HG03175 (cell line): ENCODE measurements around the gene ST6GALNAC5.
"Not testable (repeated sequence)": the region's sequence is repeated elsewhere in the genome, so short reads cannot be mapped to it uniquely, and the experiment has no call there.

ENCODE experiments used
- ATAC-seq: cut with Tn5 transposase; IDR thresholded peaks from one replicate; pipeline ENCODE4 v1.9.1; 2021; ENCODE audit warnings: mild to moderate bottlenecking, moderate library complexity; ENCODE audit not compliant: unreplicated experiment

The ST6GALNAC5 gene

DNA sequence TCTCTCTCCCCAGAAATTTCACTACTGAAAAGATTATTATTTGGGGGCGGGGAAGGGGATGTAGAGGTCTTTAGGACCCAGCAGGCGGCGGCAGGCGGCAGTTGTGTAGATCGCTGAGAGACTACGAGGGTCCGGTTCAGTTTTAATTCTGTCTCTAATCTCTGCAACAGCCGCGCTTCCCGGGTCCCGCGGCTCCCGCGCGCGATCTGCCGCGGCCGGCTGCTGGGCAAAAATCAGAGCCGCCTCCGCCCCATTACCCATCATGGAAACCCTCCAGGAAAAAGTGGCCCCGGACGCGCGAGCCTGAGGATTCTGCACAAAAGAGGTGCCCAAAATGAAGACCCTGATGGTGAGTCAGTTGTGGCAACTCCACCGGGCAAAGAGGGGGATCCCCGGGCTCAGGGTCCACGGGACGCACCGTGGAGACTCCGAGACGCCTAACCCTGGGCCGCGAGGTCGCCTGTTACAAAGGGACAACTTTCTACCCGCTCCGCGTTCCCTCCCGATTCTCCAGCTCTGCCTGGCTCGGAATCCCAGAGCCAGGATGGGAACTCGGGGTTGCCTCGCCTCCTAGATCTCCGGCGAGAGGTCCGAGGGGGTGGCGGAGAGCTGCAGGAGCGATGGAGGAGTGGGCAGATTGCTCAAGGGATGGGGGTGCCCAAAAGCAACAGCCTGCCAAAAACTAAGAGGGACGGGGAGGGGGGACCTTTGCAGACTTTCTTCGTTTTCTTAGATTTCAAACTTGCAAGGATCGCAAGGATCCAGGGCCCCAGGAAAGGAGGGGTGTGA, at the start of gene ST6GALNAC5:
Gene ST6GALNAC5 (plus strand): TSS at position 139 of the 789 bp plus-strand sequence.
- no peak for ATAC-seq

DNA sequence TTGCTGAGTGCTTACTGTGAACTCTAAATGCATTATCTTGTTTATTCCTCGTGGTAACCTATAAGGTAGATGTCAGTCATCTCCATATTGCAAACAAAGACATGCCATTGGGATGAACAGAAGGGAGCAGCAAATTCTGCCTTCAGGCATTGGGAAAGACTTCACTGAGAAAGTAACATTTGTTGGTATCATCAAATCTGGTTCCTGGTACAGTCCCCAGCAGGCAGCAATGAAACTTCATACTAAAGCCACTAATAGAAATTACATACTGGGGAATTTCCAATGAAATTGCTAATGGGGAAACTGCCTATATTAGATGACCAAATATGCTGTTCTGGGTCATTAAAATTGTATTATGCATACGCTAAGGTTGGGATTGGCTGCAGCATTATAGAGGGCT, 47.3 kb upstream of the ST6GALNAC5 start:
- ATAC-seq: no peak

DNA sequence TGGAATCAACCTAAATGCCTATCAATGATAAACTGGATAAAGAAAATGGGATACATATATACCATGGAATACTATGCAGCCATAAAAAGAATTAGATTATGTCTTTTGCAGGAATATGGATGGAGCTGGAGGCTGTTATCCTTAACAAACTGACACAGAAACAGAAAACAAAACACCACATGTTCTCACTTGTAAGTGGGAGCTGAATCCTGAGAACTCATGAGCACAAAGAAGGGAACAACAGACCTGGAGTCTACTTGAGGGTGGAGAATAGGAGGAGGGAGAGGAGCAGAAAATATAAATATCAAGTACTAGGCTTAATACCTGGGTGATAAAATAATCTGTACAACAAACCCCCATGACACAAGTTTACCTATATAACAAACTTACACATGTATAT, 44.3 kb upstream of the ST6GALNAC5 start:
- ATAC-seq: not testable (repeated sequence)

DNA sequence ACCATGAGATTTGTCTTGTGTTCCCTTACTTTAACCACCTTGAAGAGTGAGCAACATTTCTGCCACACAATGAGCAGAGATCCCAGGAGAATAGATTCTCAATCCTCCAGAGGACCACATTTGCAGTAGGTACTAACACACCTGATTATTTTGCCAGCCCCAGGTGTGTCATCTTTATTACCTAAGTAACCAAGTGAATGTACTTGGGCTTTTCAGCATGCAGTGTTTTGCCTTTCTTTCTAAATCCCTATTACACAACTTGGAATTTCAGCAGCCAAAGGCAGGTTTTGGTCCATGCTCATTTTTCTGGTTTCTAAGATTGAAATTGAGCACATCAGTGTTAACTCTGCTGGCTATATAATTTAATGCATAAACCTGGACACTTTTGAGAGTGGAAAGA, 43.2 kb upstream of the ST6GALNAC5 start:
- ATAC-seq: no peak

DNA sequence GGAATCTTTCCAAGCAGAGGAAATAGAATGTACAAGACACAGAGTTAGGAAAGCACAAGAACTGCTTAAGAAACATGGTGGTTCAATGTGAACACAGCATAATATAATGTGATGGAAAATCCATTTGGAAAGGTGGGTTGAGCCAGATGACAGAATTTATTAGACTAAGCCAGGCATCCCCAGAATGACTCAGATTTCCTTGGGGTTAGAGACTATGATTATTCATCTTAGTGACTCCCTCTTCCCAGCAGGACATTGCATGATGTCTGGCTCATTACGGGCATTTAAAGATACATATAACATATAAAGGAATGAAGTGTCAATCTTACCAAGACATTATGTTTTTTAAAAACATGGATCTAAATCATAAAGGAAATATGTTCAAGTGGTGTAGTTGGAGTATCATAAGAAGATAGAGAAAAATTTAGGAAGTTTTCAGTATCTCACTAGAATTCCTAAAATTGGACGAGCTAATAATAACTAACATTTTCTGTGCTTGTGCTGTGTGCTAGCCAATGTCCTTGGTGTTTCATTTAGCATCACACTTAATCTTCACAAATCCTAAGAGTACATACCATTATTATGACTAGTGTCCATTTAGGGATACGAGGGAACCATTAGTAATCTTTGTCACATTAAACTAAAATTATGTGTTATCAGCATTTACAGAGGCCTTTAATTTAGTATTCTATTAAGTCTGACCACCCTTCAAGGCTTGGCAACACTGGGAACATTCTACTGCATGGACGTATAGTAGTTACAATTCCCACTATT, 41.0 kb upstream of the ST6GALNAC5 start:
- no peak for ATAC-seq

DNA sequence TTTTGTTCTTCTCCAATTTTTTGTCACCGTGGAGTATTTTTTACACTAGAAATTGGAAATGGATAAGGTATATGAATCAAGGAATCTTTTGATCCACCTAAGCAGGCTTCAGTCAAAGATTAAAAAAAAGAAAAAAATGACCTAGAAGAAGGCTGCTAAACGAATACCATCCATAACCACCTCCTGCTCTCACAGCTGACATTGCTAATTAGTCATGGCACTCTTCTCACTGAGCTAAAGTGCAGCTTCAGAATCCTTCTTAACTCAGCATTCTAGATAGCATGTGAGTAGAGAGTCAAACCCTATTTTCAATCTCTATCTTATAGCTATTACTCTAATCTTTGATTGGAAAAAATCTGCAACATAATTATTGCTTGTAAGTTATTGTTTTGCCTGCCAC, 40.2 kb upstream of the ST6GALNAC5 start:
- no peak for ATAC-seq

DNA sequence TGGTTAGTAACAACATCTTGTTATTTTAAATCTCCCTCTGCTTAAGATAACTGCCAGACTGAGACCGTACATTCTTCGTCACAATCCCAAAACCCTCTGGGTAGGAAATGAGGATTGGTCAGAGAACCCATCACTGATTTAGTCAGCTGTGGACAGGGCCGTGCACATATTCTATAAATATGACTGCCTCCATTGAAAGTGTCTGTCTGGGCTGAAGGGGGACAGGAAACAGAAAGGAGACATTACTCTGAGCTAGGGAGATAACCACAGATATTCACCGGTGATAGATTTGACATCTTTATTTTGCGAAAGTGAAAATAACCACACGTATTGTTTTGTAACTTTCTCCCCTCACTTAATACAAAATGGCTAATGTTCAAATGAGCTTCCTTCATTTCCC, 36.9 kb upstream of the ST6GALNAC5 start:
- ATAC-seq: peak; percentile 85

DNA sequence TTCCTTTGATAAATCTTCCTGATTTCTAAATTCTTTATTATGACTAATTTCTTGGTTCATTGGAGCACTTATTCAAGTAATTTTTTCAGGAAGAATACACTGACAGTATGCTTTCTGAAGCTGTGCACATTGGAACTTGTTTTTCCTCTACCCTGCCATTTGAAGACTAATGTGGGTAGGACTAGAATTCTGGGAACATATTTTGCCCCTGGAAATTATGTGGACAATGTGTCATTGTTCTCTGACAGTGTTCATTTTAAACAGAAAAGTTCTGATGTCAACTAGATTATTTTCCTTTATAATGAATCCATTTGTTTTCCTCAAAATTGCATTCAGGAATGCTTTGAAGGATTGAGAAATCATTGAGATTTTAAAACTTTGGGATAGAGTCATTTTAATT, 34.8 kb upstream of the ST6GALNAC5 start:
- ATAC-seq: no peak

DNA sequence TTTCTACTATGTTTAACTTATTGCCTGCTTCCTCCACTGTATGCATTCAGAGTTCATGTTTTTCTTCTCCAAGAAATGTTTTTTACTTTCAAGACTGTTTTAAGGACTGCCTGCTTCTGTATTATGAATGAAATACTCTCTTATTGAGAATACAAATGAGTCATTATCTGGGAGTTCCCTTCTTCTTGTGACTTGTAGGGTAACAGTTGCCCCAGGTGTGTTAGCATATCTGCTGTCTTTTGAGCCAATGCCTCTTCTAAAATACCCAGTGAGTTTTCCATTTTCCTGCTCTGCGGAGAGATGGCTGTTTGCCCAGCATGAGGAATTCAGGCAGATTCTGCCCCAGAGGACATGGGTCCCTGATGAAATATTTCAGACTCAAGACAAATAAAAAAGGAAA, 34.1 kb upstream of the ST6GALNAC5 start:
- no peak for ATAC-seq

DNA sequence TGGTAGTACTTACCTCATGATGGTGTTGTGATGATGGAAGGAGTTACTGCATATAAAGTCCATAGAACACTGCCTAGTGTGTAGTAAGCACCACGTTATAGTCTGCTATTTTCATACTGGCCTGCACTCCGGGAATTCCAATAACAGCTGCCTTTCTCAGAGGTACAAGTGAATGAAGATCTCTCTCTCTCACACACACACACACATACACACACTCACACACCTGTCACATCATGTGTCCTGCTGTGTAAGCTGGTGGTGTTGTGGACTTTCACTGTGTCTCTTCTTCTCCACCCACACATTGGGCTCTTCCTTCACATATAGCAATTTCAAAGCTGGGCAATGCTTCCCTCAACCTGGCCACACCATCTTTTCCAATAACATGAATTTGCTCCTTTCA, 33.4 kb upstream of the ST6GALNAC5 start:
- ATAC-seq: no peak

DNA sequence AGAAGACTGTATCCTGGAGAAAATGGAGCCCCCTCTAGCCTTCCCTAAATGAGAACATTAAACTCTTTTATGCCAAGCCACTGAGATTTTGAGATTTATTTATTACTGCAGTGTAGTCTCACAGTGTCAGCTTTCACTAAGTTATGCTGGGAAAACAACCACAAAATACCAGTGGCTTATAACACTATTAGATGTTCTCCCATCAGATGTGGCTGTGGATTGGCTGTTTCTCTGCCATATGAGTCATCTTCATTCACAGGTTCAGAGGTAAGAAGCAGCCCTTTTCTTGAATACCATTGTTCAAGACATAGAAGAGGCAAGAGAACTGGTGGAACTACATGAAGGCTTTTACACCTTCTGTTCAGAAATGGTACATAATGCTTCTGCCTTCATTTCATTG, 32.1 kb upstream of the ST6GALNAC5 start:
- ATAC-seq: no peak

DNA sequence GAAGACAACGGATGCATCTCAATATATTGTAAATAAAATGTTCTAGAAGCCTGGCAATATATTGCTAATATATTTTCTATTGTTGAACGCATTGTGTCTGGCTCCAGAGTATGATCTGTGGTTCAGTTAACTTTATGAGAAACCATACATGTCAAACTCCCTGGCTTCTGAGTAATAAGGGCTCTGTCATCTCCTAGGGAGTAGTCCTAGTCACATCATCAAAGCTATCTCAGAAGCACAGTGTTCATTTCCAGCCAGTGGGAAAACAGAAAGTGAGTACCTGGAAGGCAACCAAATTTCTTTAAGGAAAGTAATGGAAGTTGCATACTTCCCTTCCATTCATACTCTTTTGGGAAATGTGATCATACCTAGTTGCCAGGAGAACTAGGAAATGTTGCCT, 27.0 kb upstream of the ST6GALNAC5 start:
- no peak for ATAC-seq

DNA sequence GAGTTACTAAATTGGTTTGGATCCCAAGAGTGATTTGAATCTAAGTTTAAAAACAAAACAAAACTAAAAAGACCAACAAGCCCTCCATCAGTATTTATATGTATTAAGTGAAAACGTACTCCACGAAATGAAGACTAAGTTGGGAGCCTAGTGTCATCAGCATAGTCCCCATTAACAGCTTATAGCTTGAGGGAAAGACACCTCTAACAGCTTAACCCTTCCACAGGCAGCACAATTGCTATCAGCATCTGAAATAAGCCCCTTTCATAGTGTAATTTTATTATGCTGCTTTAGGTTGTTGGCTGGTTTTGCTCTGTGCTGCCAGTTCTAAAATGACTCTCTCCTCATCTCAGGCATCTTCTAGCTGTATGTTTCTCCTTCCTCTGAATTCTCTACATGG, 25.8 kb upstream of the ST6GALNAC5 start:
- no peak for ATAC-seq

DNA sequence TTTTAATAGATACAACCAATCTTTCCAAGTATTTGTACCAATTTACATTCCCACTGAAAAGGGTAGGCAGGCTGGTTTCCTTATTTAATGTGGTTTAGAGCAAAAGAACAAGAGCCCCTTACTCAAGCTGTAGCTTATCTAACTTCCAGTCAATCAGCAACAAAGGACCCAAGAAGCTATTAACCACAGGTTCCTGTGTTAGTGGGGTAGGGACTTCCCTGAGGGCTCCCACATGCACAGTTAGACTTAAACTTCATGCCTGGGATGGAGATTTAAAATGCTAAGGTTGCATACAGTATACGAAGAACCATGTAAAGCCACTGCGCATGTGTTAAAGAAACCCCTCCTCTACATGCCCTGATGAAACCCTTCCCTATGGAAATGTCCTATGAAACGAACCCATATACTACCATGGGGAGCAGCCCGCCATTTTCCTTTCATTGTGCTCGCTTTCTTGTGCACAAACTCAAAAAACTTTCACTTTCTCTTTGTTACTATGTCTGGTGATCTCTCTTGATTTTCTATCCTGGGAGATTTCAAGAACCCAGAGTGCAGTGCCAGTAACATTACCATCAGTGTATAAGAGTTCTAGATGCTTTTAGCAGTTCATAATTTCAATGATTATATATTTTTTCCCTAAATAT, 23.3 kb upstream of the ST6GALNAC5 start:
- no peak for ATAC-seq

DNA sequence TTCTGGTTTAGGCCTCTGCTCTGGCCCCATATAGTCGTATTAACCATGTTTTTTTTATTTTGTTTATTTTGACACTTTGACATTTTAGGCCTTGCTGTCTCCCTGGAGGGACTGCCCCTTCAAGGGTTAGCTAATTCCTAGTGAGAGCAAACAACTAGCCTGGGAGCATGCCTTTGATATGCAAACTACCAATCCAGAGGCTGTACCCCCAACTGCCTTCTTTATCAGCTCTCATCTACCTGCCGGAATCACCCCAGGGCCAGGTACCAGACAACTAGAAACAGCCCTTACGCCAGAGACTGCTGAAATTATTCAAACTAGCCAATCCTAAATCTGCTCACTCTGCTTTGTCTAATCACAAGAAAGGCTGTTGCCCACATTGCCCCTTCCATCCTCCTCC, 13.0 kb upstream of the ST6GALNAC5 start:
- no peak for ATAC-seq

DNA sequence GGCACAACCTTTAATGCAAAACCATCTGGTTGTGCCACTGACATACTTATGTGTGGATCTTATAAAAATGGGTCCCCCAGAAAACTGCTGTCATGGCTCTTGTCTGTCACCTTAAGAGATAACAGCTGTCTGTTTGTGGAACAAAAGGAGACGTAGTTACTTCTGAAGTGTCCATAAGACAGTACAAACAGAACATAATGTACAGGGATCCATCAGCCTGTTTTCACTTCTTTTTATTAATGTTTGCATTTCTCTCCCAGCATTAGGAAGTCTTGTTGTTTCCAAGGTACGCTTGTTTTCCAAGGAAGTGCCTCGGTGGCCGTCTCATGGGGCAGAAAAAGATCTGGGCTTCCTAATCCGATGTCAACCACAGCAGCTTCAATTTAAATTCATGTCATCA, 11.2 kb upstream of the ST6GALNAC5 start:
- no peak for ATAC-seq

DNA sequence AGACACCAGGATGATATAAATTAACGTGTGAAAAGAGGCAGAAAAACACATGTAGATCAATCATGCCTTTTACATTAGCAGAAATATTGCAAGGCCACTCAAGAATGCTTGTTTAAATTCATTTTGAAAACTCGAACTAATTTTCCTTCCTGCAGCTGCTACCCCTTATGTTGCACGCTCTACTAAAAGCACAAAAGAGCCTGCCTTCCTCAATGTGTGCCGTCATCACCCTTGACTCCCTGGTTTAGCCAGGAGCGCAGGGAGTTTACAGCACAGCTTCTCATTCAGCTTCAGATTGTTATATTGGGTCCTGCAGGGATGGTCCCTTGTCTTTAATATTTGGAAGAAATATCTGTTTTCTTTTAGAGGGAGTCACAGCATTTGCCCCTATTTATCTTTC, 10.1 kb upstream of the ST6GALNAC5 start:
- no peak for ATAC-seq

DNA sequence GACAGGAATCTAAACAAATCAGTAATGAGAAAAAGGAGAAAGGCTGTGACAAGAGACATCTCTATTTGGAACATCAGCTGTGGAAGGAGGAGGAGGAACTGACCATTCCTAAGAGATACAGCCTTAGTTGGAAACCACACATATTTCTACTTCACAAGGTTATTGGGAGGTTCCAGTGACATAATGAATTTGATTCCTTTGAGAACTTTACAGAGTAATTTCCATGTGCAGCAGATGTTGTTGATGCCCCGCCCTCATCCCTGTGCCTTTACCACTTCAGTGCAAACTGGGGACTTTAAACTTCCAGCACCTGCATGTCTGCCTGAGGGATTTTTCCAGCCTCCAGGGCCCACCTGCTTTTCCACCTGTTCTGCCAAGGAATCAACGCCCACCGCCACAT, 9.3 kb upstream of the ST6GALNAC5 start:
- no peak for ATAC-seq

DNA sequence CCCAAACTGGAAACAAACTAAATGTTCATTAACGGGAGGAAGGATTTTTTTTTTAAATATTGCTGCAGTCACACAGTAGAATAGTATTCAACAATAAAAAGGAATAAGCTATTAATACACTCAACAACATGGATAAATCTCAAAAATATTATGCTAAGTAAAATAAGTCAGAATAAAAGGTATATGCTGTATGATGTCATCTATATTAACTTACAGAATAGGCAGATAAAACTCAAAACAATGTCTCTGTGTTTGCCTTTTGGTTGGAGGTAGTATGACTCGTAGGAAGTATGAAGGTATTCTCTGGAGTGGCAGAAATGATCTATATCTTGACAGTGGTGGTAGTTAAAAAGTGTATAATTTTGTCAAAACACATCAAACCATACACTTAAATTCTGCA, 6.1 kb upstream of the ST6GALNAC5 start:
- no peak for ATAC-seq

DNA sequence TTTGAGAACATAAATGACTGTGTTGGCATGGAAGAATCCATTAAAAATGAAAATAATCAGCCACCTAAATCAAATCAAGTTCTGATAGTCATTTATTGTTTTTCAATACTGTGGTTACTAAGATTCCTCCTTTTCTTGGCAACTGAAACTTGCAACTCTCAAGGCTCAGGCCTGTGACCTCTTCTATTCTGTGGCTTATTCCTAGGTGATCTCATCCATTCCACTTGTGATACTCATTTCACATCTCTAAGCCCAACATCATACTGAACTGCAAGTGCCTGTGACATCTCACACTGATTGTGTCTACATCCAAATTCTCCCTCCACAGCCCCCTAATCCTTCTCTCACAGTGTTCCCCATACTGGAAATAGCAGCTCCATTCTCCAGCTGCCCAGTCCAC, 4.8 kb upstream of the ST6GALNAC5 start:
- no peak for ATAC-seq

DNA sequence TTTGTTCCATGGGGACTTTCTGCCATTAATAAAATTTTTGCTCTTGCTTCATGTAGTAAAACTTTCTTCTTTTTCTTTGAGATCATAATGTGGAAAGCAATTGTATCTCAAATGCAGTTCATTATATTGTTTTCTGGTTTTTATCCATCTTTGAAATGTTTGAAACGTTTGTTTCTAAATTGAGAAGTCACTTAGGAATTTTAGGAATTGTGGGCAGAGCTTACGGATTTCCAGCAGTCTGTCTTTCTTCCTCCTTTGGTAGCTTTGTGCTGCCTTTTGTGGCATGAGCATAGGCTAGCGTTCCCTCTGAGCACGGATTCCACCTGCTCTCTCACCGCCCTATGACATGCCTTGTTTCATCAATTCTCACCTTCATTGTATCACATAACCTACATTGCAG, 2.9 kb upstream of the ST6GALNAC5 start:
- ATAC-seq: no peak

DNA sequence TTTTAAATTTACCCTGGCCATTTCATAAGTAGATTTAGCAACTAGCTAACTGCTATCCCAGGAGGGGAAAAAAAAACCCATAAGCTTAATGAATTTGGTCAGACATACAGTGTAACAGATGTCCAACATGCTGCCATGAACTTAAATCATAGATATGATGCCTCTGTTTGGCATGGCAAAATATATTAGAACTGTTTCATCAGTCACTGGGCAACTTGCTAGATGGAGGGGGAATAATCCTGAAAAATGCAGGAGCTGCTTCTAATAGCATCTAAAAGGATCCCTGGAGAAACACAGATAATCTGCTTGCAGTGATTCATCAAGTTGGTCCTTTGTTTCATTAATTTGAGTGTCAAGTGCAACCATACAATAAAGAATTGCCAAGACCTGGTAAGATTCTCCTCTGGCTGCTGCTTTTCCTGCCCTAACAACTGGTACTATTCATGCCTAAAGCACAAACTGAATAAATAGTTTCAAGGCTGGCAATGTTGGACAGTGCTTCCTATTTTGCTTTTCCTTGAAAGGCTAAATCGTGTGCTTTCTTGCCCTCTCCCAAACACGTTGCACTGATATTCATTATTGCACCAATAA, 1.5 kb upstream of the ST6GALNAC5 start:
- no peak for ATAC-seq
